Measurements from ENCODE around the gene XIRP1. TPM values are rescaled to one million over a fixed set of nuclear protein-coding genes. Genes with fewer than 3 reads are reported as not detected.

The XIRP1 gene
- total RNA-seq, 1 experiment from 2014 or later, result not detected

DNA sequence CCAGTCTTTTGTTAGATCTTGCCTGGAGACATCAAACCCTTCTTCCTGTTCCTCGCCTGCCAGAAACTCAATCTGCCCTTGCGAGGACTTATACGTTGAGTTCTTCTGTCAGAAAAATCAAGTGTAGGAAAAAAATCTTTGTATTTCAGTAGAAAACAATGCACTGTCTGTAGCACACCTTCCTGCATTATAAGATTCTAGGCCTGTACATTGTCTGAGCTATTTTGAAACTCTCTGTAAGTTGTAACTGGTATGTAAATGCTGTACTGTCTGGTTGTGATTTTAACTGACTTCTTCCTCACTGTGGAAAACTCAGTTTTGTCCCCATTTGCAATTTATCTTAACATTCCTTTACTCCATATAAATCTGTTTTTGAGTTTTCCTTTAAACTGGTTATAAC is 17.7 kb upstream of the XIRP1 start:
- ATAC-seq (no peak), DNase-seq (ENCODE audit: low read depth, low spot score) (no peak)
- no peaks in the 10 kb centered on the region; the same call in 1 of the 2 replicates for H3K27me3 ChIP-seq (ENCODE audit: control insufficient read depth, insufficient read depth, low read length)
- no peaks in the 10 kb centered on the region for H3K9me3 ChIP-seq (ENCODE audit: control insufficient read depth, insufficient read depth, low read depth, low read length)
- no peaks in the 10 kb centered on the region for H3K36me3 ChIP-seq (ENCODE audit: control insufficient read depth, insufficient read depth, low read length)
- ChIA-PET POLR2A (no interaction called here), CTCF (no interaction called here)
- no peak overlapping the region for H3K4me3 ChIP-seq (ENCODE audit: low read depth in 2 of 2, low read length in 2 of 2)
- H3K27ac ChIP-seq (ENCODE audit: low read length), result no peak overlapping the region
- in situ Hi-C loops (cut with HindIII; ENCODE audit: low pct_unique_long_range_greater_than_20kb, low sequenced_read_pairs), result no loop called here
- TF ChIP-seq POLR2AphosphoS5 (IDR thresholded peaks at IDR 0.05; ENCODE audit: low read depth, low read length) (no peak), SIN3A (IDR thresholded peaks at IDR 0.05; ENCODE audit: borderline replicate concordance, insufficient read depth, low read depth, low read length) (no peak), TCF7L2 (IDR thresholded peaks at IDR 0.05; ENCODE audit: low read depth, low read length) (no peak)
- TF ChIP-seq, protein P1, sequence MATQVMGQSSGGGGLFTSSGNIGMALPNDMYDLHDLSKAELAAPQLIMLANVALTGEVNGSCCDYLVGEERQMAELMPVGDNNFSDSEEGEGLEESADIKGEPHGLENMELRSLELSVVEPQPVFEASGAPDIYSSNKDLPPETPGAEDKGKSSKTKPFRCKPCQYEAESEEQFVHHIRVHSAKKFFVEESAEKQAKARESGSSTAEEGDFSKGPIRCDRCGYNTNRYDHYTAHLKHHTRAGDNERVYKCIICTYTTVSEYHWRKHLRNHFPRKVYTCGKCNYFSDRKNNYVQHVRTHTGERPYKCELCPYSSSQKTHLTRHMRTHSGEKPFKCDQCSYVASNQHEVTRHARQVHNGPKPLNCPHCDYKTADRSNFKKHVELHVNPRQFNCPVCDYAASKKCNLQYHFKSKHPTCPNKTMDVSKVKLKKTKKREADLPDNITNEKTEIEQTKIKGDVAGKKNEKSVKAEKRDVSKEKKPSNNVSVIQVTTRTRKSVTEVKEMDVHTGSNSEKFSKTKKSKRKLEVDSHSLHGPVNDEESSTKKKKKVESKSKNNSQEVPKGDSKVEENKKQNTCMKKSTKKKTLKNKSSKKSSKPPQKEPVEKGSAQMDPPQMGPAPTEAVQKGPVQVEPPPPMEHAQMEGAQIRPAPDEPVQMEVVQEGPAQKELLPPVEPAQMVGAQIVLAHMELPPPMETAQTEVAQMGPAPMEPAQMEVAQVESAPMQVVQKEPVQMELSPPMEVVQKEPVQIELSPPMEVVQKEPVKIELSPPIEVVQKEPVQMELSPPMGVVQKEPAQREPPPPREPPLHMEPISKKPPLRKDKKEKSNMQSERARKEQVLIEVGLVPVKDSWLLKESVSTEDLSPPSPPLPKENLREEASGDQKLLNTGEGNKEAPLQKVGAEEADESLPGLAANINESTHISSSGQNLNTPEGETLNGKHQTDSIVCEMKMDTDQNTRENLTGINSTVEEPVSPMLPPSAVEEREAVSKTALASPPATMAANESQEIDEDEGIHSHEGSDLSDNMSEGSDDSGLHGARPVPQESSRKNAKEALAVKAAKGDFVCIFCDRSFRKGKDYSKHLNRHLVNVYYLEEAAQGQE (IDR thresholded peaks at IDR 0.05; ENCODE audit: insufficient read depth in 1 of 2, low read depth in 2 of 2, low read length in 1 of 2), result no peak
- TF ChIP-seq, protein P2, sequence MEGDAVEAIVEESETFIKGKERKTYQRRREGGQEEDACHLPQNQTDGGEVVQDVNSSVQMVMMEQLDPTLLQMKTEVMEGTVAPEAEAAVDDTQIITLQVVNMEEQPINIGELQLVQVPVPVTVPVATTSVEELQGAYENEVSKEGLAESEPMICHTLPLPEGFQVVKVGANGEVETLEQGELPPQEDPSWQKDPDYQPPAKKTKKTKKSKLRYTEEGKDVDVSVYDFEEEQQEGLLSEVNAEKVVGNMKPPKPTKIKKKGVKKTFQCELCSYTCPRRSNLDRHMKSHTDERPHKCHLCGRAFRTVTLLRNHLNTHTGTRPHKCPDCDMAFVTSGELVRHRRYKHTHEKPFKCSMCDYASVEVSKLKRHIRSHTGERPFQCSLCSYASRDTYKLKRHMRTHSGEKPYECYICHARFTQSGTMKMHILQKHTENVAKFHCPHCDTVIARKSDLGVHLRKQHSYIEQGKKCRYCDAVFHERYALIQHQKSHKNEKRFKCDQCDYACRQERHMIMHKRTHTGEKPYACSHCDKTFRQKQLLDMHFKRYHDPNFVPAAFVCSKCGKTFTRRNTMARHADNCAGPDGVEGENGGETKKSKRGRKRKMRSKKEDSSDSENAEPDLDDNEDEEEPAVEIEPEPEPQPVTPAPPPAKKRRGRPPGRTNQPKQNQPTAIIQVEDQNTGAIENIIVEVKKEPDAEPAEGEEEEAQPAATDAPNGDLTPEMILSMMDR (IDR thresholded peaks at IDR 0.05), result no peak
- intact Hi-C loops (cut with micrococcal nuclease; ENCODE audit: unreplicated experiment), result no loop called here
- H3K4me1 ChIP-seq (ENCODE audit: control insufficient read depth, insufficient read depth, low read length), result no peaks in the 10 kb centered on the region
- BruUV-seq (replicated peaks), result no TSS peak

DNA sequence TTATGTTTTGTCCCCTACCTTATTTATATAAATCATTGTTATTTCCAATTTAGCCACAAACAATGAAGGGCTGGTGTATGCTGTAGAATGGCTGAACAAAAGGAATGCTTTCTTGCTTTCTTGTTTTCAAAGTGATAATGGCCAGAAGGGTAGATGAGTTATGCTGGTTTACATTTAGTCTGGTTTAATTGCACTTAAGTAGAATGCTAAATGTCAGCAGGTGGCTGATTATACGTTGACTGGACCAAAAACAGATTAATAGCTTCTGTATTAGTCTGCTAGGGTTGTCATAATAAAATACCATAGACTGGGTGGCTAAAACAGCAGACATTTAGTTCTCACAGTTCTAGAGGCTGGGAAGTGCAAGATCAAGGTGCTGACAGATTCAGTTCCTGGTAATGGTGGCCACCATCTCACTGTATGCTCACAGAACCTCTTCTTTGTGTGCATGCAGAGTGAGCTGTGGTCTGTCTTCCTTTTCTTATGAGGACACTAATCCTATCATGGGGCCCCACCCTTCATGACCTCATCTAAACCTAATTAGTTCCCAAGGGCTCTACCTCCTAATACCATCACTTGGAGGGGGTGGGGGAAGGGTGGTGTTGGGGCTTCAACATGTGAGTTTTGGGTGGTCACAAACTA is 17.1 kb upstream of the XIRP1 start:
- CTCF ChIA-PET, result no interaction called here
- intact Hi-C loops (cut with micrococcal nuclease; ENCODE audit: unreplicated experiment) (loop anchor here (5.0 kb wide), 1 partner anchor 78 kb away; no protein-coding TSS in a partner anchor), in situ Hi-C loops (cut with HindIII; ENCODE audit: low pct_unique_long_range_greater_than_20kb, low sequenced_read_pairs) (no loop called here)
- H3K36me3 ChIP-seq (ENCODE audit: control insufficient read depth, insufficient read depth, low read length), result no peaks in the 10 kb centered on the region
- ATAC-seq (no peak), DNase-seq (ENCODE audit: low read depth, low spot score) (no peak)
- TF ChIP-seq POLR2AphosphoS5 (IDR thresholded peaks at IDR 0.05; ENCODE audit: low read depth, low read length) (no peak), TCF7L2 (IDR thresholded peaks at IDR 0.05; ENCODE audit: low read depth, low read length) (no peak)
- TF ChIP-seq, protein P1 (IDR thresholded peaks at IDR 0.05; ENCODE audit: insufficient read depth in 1 of 2, low read depth in 2 of 2, low read length in 1 of 2), result no peak
- H3K27ac ChIP-seq (ENCODE audit: low read length), result no peak overlapping the region
- no peaks in the 10 kb centered on the region; the same call in 1 of the 2 replicates for H3K27me3 ChIP-seq (ENCODE audit: control insufficient read depth, insufficient read depth, low read length)
- H3K9me3 ChIP-seq (ENCODE audit: control insufficient read depth, insufficient read depth, low read depth, low read length), result no peaks in the 10 kb centered on the region
- H3K4me1 ChIP-seq (ENCODE audit: control insufficient read depth, insufficient read depth, low read length), result no peaks in the 10 kb centered on the region
- POLR2A ChIA-PET, result no interaction called here
- no peak overlapping the region for H3K4me3 ChIP-seq (ENCODE audit: low read depth in 2 of 2, low read length in 2 of 2)
- BruUV-seq (replicated peaks), result no TSS peak

All from Panc1 (cell line).